ENCODE data around the gene SYNPO2.

The SYNPO2 gene

GRCh38 chr4:118995693-118996391, 107.2 kb downstream of the SYNPO2 start:
- no peaks in the 10 kb centered on the region for H3K9me2 ChIP-seq (replicated peaks; ENCODE audit: low read depth, low read length)
- H3F3A ChIP-seq (ENCODE audit: low read depth): no peaks in the 10 kb centered on the region
- no peaks in the 10 kb centered on the region for H4K20me1 ChIP-seq (ENCODE audit: insufficient read depth, low read length, poor library complexity, severe bottlenecking)
- no peaks in the 10 kb centered on the region for H3K27me3 ChIP-seq (ENCODE audit: insufficient read depth, low read length, poor library complexity, severe bottlenecking)
- no peaks in the 10 kb centered on the region for H3K9me3 ChIP-seq (ENCODE audit: insufficient read depth, low read depth, low read length)
- no peak overlapping the region for H3K4me2 ChIP-seq (ENCODE audit: low read depth, low read length, poor library complexity, severe bottlenecking)
- H3K4me1 ChIP-seq (ENCODE audit: insufficient read depth, low read length, poor library complexity, severe bottlenecking): no peaks in the 10 kb centered on the region
- no peak overlapping the region for H3K9ac ChIP-seq (ENCODE audit: low read depth, low read length, poor library complexity, severe bottlenecking)
- H3K79me2 ChIP-seq (ENCODE audit: insufficient read depth, low read length): no peaks in the 10 kb centered on the region
- H3K4me3 ChIP-seq (ENCODE audit: low read length, poor library complexity, severe bottlenecking): no peak overlapping the region
- no peaks in the 10 kb centered on the region for H3K36me3 ChIP-seq (ENCODE audit: insufficient read depth, low read length)
- TF ChIP-seq, protein P1, sequence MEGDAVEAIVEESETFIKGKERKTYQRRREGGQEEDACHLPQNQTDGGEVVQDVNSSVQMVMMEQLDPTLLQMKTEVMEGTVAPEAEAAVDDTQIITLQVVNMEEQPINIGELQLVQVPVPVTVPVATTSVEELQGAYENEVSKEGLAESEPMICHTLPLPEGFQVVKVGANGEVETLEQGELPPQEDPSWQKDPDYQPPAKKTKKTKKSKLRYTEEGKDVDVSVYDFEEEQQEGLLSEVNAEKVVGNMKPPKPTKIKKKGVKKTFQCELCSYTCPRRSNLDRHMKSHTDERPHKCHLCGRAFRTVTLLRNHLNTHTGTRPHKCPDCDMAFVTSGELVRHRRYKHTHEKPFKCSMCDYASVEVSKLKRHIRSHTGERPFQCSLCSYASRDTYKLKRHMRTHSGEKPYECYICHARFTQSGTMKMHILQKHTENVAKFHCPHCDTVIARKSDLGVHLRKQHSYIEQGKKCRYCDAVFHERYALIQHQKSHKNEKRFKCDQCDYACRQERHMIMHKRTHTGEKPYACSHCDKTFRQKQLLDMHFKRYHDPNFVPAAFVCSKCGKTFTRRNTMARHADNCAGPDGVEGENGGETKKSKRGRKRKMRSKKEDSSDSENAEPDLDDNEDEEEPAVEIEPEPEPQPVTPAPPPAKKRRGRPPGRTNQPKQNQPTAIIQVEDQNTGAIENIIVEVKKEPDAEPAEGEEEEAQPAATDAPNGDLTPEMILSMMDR (conservative IDR thresholded peaks at IDR 0.05; ENCODE audit: low read length): no peak
- TF ChIP-seq EZH2phosphoT487 (IDR thresholded peaks at IDR 0.05; ENCODE audit: borderline replicate concordance): no peak
- H2AFZ ChIP-seq (ENCODE audit: low read length): no peak overlapping the region

- TF ChIP-seq, protein P1 (conservative IDR thresholded peaks at IDR 0.05; ENCODE audit: low read length): no peak
- TF ChIP-seq EZH2phosphoT487 (IDR thresholded peaks at IDR 0.05; ENCODE audit: borderline replicate concordance): no peak
- Histone ChIP-seq H3K4me2 (ENCODE audit: low read depth, low read length, poor library complexity, severe bottlenecking) (no peak overlapping the region), H2AFZ (ENCODE audit: low read length) (no peak overlapping the region), H3K4me1 (ENCODE audit: insufficient read depth, low read length, poor library complexity, severe bottlenecking) (no peaks in the 10 kb centered on the region), H3K4me3 (ENCODE audit: low read length, poor library complexity, severe bottlenecking) (no peak overlapping the region), H3K9me2 (replicated peaks; ENCODE audit: low read depth, low read length) (no peaks in the 10 kb centered on the region), H4K20me1 (ENCODE audit: insufficient read depth, low read length, poor library complexity, severe bottlenecking) (no peaks in the 10 kb centered on the region), H3K36me3 (ENCODE audit: insufficient read depth, low read length) (no peaks in the 10 kb centered on the region), H3K9ac (ENCODE audit: low read depth, low read length, poor library complexity, severe bottlenecking) (no peak overlapping the region), H3K9me3 (ENCODE audit: insufficient read depth, low read depth, low read length) (no peaks in the 10 kb centered on the region), H3K27me3 (ENCODE audit: insufficient read depth, low read length, poor library complexity, severe bottlenecking) (no peaks in the 10 kb centered on the region), H3F3A (ENCODE audit: low read depth) (no peaks in the 10 kb centered on the region), H3K79me2 (ENCODE audit: insufficient read depth, low read length) (no peaks in the 10 kb centered on the region)
Measured at GRCh38 chr4:118997601-118998000, 108.9 kb downstream of the SYNPO2 start.

GRCh38 chr4:118999919-119000318, 111.3 kb downstream of the SYNPO2 start:
- Histone ChIP-seq H3K36me3 (ENCODE audit: insufficient read depth, low read length) (no peaks in the 10 kb centered on the region), H3K9ac (ENCODE audit: low read depth, low read length, poor library complexity, severe bottlenecking) (no peak overlapping the region)

More at GRCh38 chr4:118999919-119000318, 111.3 kb downstream of the SYNPO2 start:
- H3K9me3 ChIP-seq (ENCODE audit: insufficient read depth, low read depth, low read length): no peaks in the 10 kb centered on the region
- no peaks in the 10 kb centered on the region for H3K4me1 ChIP-seq (ENCODE audit: insufficient read depth, low read length, poor library complexity, severe bottlenecking)
- H2AFZ ChIP-seq (ENCODE audit: low read length): no peak overlapping the region
- no peaks in the 10 kb centered on the region for H3K79me2 ChIP-seq (ENCODE audit: insufficient read depth, low read length)
- no peaks in the 10 kb centered on the region for H3K9me2 ChIP-seq (replicated peaks; ENCODE audit: low read depth, low read length)
- no peak overlapping the region for H3K4me2 ChIP-seq (ENCODE audit: low read depth, low read length, poor library complexity, severe bottlenecking)
- no peak overlapping the region for H3K4me3 ChIP-seq (ENCODE audit: low read length, poor library complexity, severe bottlenecking)
- no peaks in the 10 kb centered on the region for H3F3A ChIP-seq (ENCODE audit: low read depth)
- H4K20me1 ChIP-seq (ENCODE audit: insufficient read depth, low read length, poor library complexity, severe bottlenecking): no peaks in the 10 kb centered on the region
- H3K27me3 ChIP-seq (ENCODE audit: insufficient read depth, low read length, poor library complexity, severe bottlenecking): no peaks in the 10 kb centered on the region
- TF ChIP-seq EZH2phosphoT487 (IDR thresholded peaks at IDR 0.05; ENCODE audit: borderline replicate concordance): no peak
- TF ChIP-seq, protein P1 (conservative IDR thresholded peaks at IDR 0.05; ENCODE audit: low read length): no peak

All from Loucy (cell line).